Endodermal cell (in vitro differentiated cells): ENCODE measurements around the gene FGD4. TPM values are rescaled to one million over a fixed set of nuclear protein-coding genes. Genes with fewer than 3 reads are reported as not detected.

Source experiments
- DNase-seq: peaks from one replicate; pipeline ENCODE4 v3.0.0-alpha.2; 2017
- H3K27ac ChIP-seq: 2 replicates; pipeline ENCODE4 v1.5.1; 2013; ENCODE audit warnings: mild to moderate bottlenecking, low read depth, low read length, moderate library complexity
- H3K27me3 ChIP-seq: 2 replicates; pipeline ENCODE4 v1.6.1; 2013; ENCODE audit warnings: mild to moderate bottlenecking, low read length, moderate library complexity; ENCODE audit not compliant: insufficient read depth, control insufficient read depth, poor library complexity, severe bottlenecking
- H3K36me3 ChIP-seq: 2 replicates; pipeline ENCODE4 v1.7.0; 2013; ENCODE audit warnings: mild to moderate bottlenecking, low read length, moderate library complexity; ENCODE audit not compliant: control insufficient read depth, insufficient read depth
- H3K4me1 ChIP-seq: one replicate; pipeline ENCODE4 v1.7.0; 2013; ENCODE audit warnings: low read length; ENCODE audit not compliant: control insufficient read depth, insufficient read depth
- H3K4me3 ChIP-seq: 2 replicates; pipeline ENCODE4 v1.5.1; 2013; ENCODE audit warnings: mild to moderate bottlenecking, low read length, moderate library complexity
- H3K9ac ChIP-seq: 2 replicates; pipeline ENCODE4 v1.6.1; 2013; ENCODE audit warnings: mild to moderate bottlenecking, low read length, moderate library complexity; ENCODE audit not compliant: poor library complexity, severe bottlenecking; ENCODE audit errors: extremely low read depth
- H3K9me3 ChIP-seq: 2 replicates; pipeline ENCODE4 v1.6.1; 2013; ENCODE audit warnings: mild to moderate bottlenecking, low read length, moderate library complexity; ENCODE audit not compliant: control insufficient read depth
- H3K27ac Mint-ChIP-seq: 2 replicates; pipeline ENCODE4 v1.8.0; 2020; ENCODE audit warnings: mixed read lengths
- H3K27me3 Mint-ChIP-seq: 2 replicates; pipeline ENCODE4 v1.8.0; 2021; ENCODE audit warnings: mild to moderate bottlenecking, mixed read lengths; ENCODE audit not compliant: insufficient read depth
- H3K36me3 Mint-ChIP-seq: 2 replicates; pipeline ENCODE4 v1.8.0; 2020; ENCODE audit warnings: low read depth, mixed read lengths
- H3K4me1 Mint-ChIP-seq: 2 replicates; pipeline ENCODE4 v1.8.0; 2020; ENCODE audit warnings: mixed read lengths
- H3K4me3 Mint-ChIP-seq: 2 replicates; pipeline ENCODE4 v1.8.0; 2020; ENCODE audit warnings: mild to moderate bottlenecking, moderate library complexity, mixed read lengths
- H3K9me3 Mint-ChIP-seq: 2 replicates; pipeline ENCODE4 v1.8.0; 2020; ENCODE audit warnings: mild to moderate bottlenecking, mixed read lengths
- CTCF ChIP-seq: fragments of 200-600 bp; sonication (generic); conservative IDR thresholded peaks from 2 replicates; pipeline ENCODE4 v1.5.0; 2021; ENCODE audit warnings: antibody characterized with exemption, mild to moderate bottlenecking
- WGBS, 2 experiments: methylation state at CpG; one replicate each; pipeline versions ENCODE4 v1.1.5 to v1.1.7; 2013; ENCODE audit warnings: missing lambda C conversion rate in 2 of 2, mixed read lengths in 1 of 2; ENCODE audit not compliant: insufficient coverage in 1 of 2, insufficient read length in 1 of 2; 5-methylcytosine and 5-hydroxymethylcytosine counted together
- total RNA-seq, 2 donors: library from RNA; stranded (reverse); fragmentation: NEBNext Ultra II Directional in 1 of 2; extraction: Animal tissue kit (Norgen Biotek cat#: 25700) in 1 of 2; gene quantifications; 2 replicates in 1 of 2; 3 replicates in 1 of 2; pipeline ENCODE4 v1.2.1, GENCODE V29; 2021

FGD4 gene
- total RNA-seq, 2 donors from 2014 or later: 27.6 to 57.7 TPM

GRCh38 chr12:32501835-32502333, 102.5 kb downstream of the FGD4 start:
- H3K4me1 ChIP-seq: peaks cover 3% of the 10 kb centered on the region
- H3K27ac Mint-ChIP-seq: peak overlapping the region; percentile 86

GRCh38 chr12:32502693-32503502, 103.5 kb downstream of the FGD4 start:
- peaks cover 6% of the 10 kb centered on the region for H3K36me3 Mint-ChIP-seq
- no peaks in the 10 kb centered on the region for H3K27me3 Mint-ChIP-seq
- H3K9me3 Mint-ChIP-seq: no peaks in the 10 kb centered on the region
- Histone ChIP-seq H3K27ac (peak overlapping the region; percentile 89), H3K9ac (no peak overlapping the region), H3K36me3 (no peaks in the 10 kb centered on the region), H3K27me3 (no peaks in the 10 kb centered on the region), H3K4me3 (peak overlapping the region; percentile 80), H3K9me3 (no peaks in the 10 kb centered on the region), H3K4me1 (peaks cover 3% of the 10 kb centered on the region)
- 76 to 100% methylated on average over 1 to 3 of the region's 3 CpGs for WGBS, 2 experiments
- no peak for TF ChIP-seq CTCF
- H3K27ac Mint-ChIP-seq: no peak overlapping the region
- DNase-seq: no peak
- peak overlapping the region; percentile 45 for H3K4me3 Mint-ChIP-seq
- peaks cover 55% of the 10 kb centered on the region for H3K4me1 Mint-ChIP-seq

More at GRCh38 chr12:32501835-32502333, 102.5 kb downstream of the FGD4 start:
- Histone ChIP-seq H3K9me3 (no peaks in the 10 kb centered on the region), H3K9ac (peak overlapping the region; percentile 12), H3K36me3 (no peaks in the 10 kb centered on the region), H3K27ac (peak overlapping the region; percentile 89), H3K4me3 (peak overlapping the region; percentile 80), H3K27me3 (no peaks in the 10 kb centered on the region)
- peak; percentile 95 for DNase-seq
- H3K4me1 Mint-ChIP-seq: peaks cover 55% of the 10 kb centered on the region
- 10% methylated on average over 6 of the region's 6 CpGs; no CpG with 5 or more reads in 1 of the 2 experiments for WGBS, 2 experiments
- no peaks in the 10 kb centered on the region for H3K9me3 Mint-ChIP-seq
- H3K4me3 Mint-ChIP-seq: peak overlapping the region; percentile 45
- peaks cover 4% of the 10 kb centered on the region for H3K36me3 Mint-ChIP-seq
- H3K27me3 Mint-ChIP-seq: no peaks in the 10 kb centered on the region
- no peak for TF ChIP-seq CTCF

GRCh38 chr12:32503730-32504129, 104.4 kb downstream of the FGD4 start:
- 95% methylated on average over 2 of the region's 2 CpGs for WGBS, 2 experiments
- TF ChIP-seq CTCF: no peak
- peaks cover 5% of the 10 kb centered on the region for H3K4me1 ChIP-seq
- no peaks in the 10 kb centered on the region for H3K9me3 ChIP-seq
- no peaks in the 10 kb centered on the region for H3K9me3 Mint-ChIP-seq
- H3K9ac ChIP-seq: no peak overlapping the region
- no peak overlapping the region for H3K27ac ChIP-seq
- no peaks in the 10 kb centered on the region for H3K27me3 ChIP-seq
- no peaks in the 10 kb centered on the region for H3K27me3 Mint-ChIP-seq
- H3K27ac Mint-ChIP-seq: no peak overlapping the region
- DNase-seq: no peak
- H3K36me3 Mint-ChIP-seq: peaks cover 6% of the 10 kb centered on the region
- H3K4me1 Mint-ChIP-seq: peaks cover 52% of the 10 kb centered on the region
- peak overlapping the region; percentile 80 for H3K4me3 ChIP-seq
- no peaks in the 10 kb centered on the region for H3K36me3 ChIP-seq
- no peak overlapping the region for H3K4me3 Mint-ChIP-seq
